ENCODE measurements around the gene GOLGA6L26.
"Not testable (repeated sequence)": the region's sequence is repeated elsewhere in the genome, so short reads cannot be mapped to it uniquely, and the experiment has no call there.

GRCh38 chr15:23334096-23334495, at the start of gene GOLGA6L26:
- not testable (repeated sequence) for TF ChIP-seq ATF1 (CRISPR knock-in tag; IDR thresholded peaks at IDR 0.05); CTCF (IDR thresholded peaks at IDR 0.05); ZNF532 (CRISPR knock-in tag; IDR thresholded peaks at IDR 0.05; ENCODE audit: borderline replicate concordance); SMAD3 (CRISPR knock-in tag; IDR thresholded peaks at IDR 0.05; ENCODE audit: borderline replicate concordance); ZNF121 (CRISPR knock-in tag; IDR thresholded peaks at IDR 0.05); ZNF219 (CRISPR knock-in tag; IDR thresholded peaks at IDR 0.05; ENCODE audit: borderline replicate concordance); NFYB (CRISPR knock-in tag; conservative IDR thresholded peaks at IDR 0.05; ENCODE audit: low read depth); PRDM15 (CRISPR knock-in tag; IDR thresholded peaks at IDR 0.05); USF1 (CRISPR knock-in tag; IDR thresholded peaks at IDR 0.05); SP1 (CRISPR knock-in tag; conservative IDR thresholded peaks at IDR 0.05); PREB (CRISPR knock-in tag; IDR thresholded peaks at IDR 0.05; ENCODE audit: borderline replicate concordance); JUN (CRISPR knock-in tag; IDR thresholded peaks at IDR 0.05); ZNF416 (CRISPR knock-in tag; IDR thresholded peaks at IDR 0.05); ESRRA (CRISPR knock-in tag; IDR thresholded peaks at IDR 0.05; ENCODE audit: borderline replicate concordance)
